Measurements from ENCODE around the gene COL12A1.

DNA sequence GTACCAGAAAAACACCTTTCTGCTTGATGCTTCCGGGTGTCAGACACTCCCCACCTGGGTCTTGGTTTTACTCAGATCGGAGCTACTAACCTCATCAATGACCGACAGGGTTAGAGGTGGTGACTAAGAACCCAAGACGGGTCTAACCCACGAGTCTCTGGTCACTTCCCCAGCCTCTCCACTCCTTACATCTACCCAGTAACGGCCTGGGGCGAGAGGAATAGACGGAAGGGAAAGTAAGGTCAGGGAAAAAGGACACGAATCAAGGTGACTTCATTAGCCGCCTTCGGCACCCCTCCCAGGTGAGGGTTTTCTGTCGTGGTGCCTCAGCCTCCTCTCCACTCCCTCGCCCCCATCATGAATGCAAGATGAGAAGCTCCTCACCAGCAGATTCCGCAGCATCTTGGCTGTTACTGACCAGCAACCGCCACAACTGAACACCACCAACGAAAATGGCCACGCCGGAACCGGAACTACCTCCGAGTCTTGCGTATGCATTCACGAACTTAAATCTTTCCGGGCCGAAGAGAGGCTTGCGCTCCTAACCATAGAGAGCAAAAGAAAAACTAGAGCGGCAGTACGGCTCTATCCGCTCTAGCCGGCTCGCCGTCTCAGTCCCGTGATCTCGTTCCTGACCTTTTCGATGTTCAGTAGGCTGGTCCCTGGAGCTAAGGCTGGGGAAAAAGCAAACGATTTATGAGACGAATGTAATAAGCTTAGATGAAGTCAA is 37.6 kb upstream of the COL12A1 start, which contains the start of gene COX7A2:
- no peak for TF ChIP-seq ZNF274 (IDR thresholded peaks at IDR 0.05; ENCODE audit: low read depth, low read length)
- TF ChIP-seq SUZ12 (IDR thresholded peaks at IDR 0.05; ENCODE audit: extremely low read depth, insufficient read depth, insufficient read length): no peak
